ENCODE measurements around the gene RNF111. TPM values are rescaled to one million over a fixed set of nuclear protein-coding genes. Genes with fewer than 3 reads are reported as not detected.

The RNF111 gene
- total and polyA plus RNA-seq, 9 of the 15 experiments (the other 6 are each of a cell fraction or from before 2014, with no cell fraction given): 7.9 to 26.0 (median 14.4) TPM

- CTCF ChIA-PET (ENCODE audit: low intra/inter-chr PET ratio): no interaction called here
- no peak overlapping the region for H2AFZ ChIP-seq (ENCODE audit: low read depth, low read length)
- no peak overlapping the region for H3K27ac ChIP-seq (ENCODE audit: extremely low read depth, low read depth, low read length)
- H3K4me3 ChIP-seq: no peak overlapping the region
- H4K20me1 ChIP-seq (replicated peaks; ENCODE audit: control insufficient read depth, insufficient read depth, low read length): no peaks in the 10 kb centered on the region
- H3K4me2 ChIP-seq (ENCODE audit: insufficient read depth, low read length): no peak overlapping the region
- 79% methylated on average over 1 of the region's 1 CpG for WGBS (ENCODE audit: insufficient coverage, low coverage, missing lambda C conversion rate)
- no peaks in the 10 kb centered on the region for H3K27me3 ChIP-seq (ENCODE audit: control insufficient read depth in 2 of 2, insufficient read depth in 2 of 2, low read length in 2 of 2)
- H3K9ac ChIP-seq (ENCODE audit: insufficient read depth in 1 of 2, low read depth in 2 of 2, low read length in 2 of 2): no peak overlapping the region
- ATAC-seq: no peak
- no peaks in the 10 kb centered on the region for H3K4me1 ChIP-seq (replicated peaks in 1 of 2; ENCODE audit: control insufficient read depth in 2 of 2, insufficient read depth in 2 of 2, low read length in 2 of 2)
- intact Hi-C loops (cut with micrococcal nuclease): no loop called here
- in situ Hi-C loops (cut with MboI): no loop called here
- H3K9me3 ChIP-seq (replicated peaks; ENCODE audit: control insufficient read depth, insufficient read depth, low read depth, low read length): no peaks in the 10 kb centered on the region
- POLR2A ChIA-PET: no interaction called here
- H3K79me2 ChIP-seq (ENCODE audit: control insufficient read depth, insufficient read depth, low read length): no peaks in the 10 kb centered on the region
- no peak for FAIRE-seq
- BruUV-seq (replicated peaks): no TSS peak
- no peak for DNase-seq (ENCODE audit: extremely low read depth in 1 of 4, low spot score in 3 of 4)
- peaks cover 62% of the 10 kb centered on the region for H3K36me3 ChIP-seq (ENCODE audit: control insufficient read depth, insufficient read depth, low read length)
- no peaks in the 10 kb centered on the region for H3K9me1 ChIP-seq (ENCODE audit: control insufficient read depth, insufficient read depth, low read length)
- no peak for TF ChIP-seq PKNOX1 (IDR thresholded peaks at IDR 0.05)
- TF ChIP-seq CHD4 (IDR thresholded peaks at IDR 0.05; ENCODE audit: insufficient read depth, insufficient replicate concordance, low read depth, low read length, poor library complexity, severe bottlenecking): no peak
- TF ChIP-seq CREB3L1 (IDR thresholded peaks at IDR 0.05; ENCODE audit: borderline replicate concordance, low read depth): no peak
- TF ChIP-seq ZNF398 (CRISPR knock-in tag; IDR thresholded peaks at IDR 0.05): no peak
- TF ChIP-seq FOXJ3 (CRISPR knock-in tag; IDR thresholded peaks at IDR 0.05): no peak
- TF ChIP-seq HIVEP1 (CRISPR knock-in tag; IDR thresholded peaks at IDR 0.05): no peak
- no peak for TF ChIP-seq SIX5 (IDR thresholded peaks at IDR 0.05; ENCODE audit: borderline replicate concordance in 1 of 2, insufficient read depth in 1 of 2, low read depth in 1 of 2, low read length in 2 of 2)
- TF ChIP-seq THRB (CRISPR knock-in tag; conservative IDR thresholded peaks at IDR 0.05): no peak
- TF ChIP-seq TEAD4 (IDR thresholded peaks at IDR 0.05; ENCODE audit: low read length): no peak
- no peak for TF ChIP-seq TEAD4 (CRISPR knock-in tag; IDR thresholded peaks at IDR 0.05; ENCODE audit: borderline replicate concordance)
- no peak for TF ChIP-seq TOE1 (IDR thresholded peaks at IDR 0.05; ENCODE audit: borderline replicate concordance)
- no peak for TF ChIP-seq TOE1 (CRISPR knock-in tag; IDR thresholded peaks at IDR 0.05; ENCODE audit: borderline replicate concordance, low read depth)
- no peak for TF ChIP-seq ZNF740 (CRISPR knock-in tag; IDR thresholded peaks at IDR 0.05)
- no peak for TF ChIP-seq ZNF740 (tag; IDR thresholded peaks at IDR 0.05)
- TF ChIP-seq E2F5 (CRISPR knock-in tag; IDR thresholded peaks at IDR 0.05): no peak
Observed at GRCh38 chr15:59069430-59069829, 82.0 kb downstream of the RNF111 start.

Data from K562 (cell line).